ENCODE measurements around the gene YY1. TPM values are rescaled to one million over a fixed set of nuclear protein-coding genes. Genes with fewer than 3 reads are reported as not detected.

YY1 gene
- total and polyA plus RNA-seq, 2 of the 8 experiments (the other 6 are each of a cell fraction or from before 2014, with no cell fraction given) = 26.4 to 106 TPM

GRCh38 chr14:100267990-100268389 is 29.0 kb downstream of the YY1 start:
- no peak overlapping the region for H3K23ac ChIP-seq (ENCODE audit: insufficient read length)
- FAIRE-seq (no peak), DNase-seq (ENCODE audit: low read depth in 1 of 2, low spot score in 2 of 2) (no peak)
- no peak overlapping the region for H3K4me2 ChIP-seq (ENCODE audit: insufficient read depth in 1 of 2, low read depth in 2 of 2, low read length in 2 of 2)
- H4K91ac ChIP-seq (replicated peaks; ENCODE audit: insufficient read length, low read length) = no peak overlapping the region
- ChIA-PET POLR2A (ENCODE audit: partially characterized antibody) (interaction anchor here (1.2 to 1.4 kb wide), 2 partner anchors 10 to 37 kb away, joined by 3 to 4 read pairs; no protein-coding TSS in a partner anchor), CTCF (ENCODE audit: partially characterized antibody) (interaction anchor here (0.6 to 1.6 kb wide), 4 partner anchors 11 to 128 kb away, joined by 3 to 6 read pairs (median 4); no protein-coding TSS in a partner anchor)
- WGBS, 2 experiments (ENCODE audit: extremely low coverage in 1 of 2, insufficient coverage in 1 of 2, insufficient read length in 1 of 2, insufficient replicate concordance in 2 of 2, low coverage in 1 of 2, low lambda C conversion rate in 2 of 2, missing lambda C conversion rate in 1 of 2) = 93% methylated on average over 7 of the region's 7 CpGs; no CpG with 5 or more reads in 1 of the 2 experiments
- H2BK120ac ChIP-seq (replicated peaks; ENCODE audit: low read depth, low read length) = no peak overlapping the region
- H2BK12ac ChIP-seq (ENCODE audit: low read depth, low read length) = no peak overlapping the region
- H3K79me1 ChIP-seq (ENCODE audit: low read depth, low read length) = peaks cover 8% of the 10 kb centered on the region
- H3K27me3 ChIP-seq (replicated peaks in 1 of 4; ENCODE audit: control insufficient read depth in 3 of 4, extremely low read depth in 1 of 4, insufficient read depth in 3 of 4, low read length in 3 of 4) = no peaks in the 10 kb centered on the region
- H3K79me2 ChIP-seq (ENCODE audit: control insufficient read depth in 1 of 2, insufficient read depth in 2 of 2, low read length in 2 of 2) = peaks cover 9 to 86% of the 10 kb centered on the region in 2 experiments
- H4K5ac ChIP-seq (ENCODE audit: insufficient read length, low read depth, low read length) = no peak overlapping the region
- no peak overlapping the region for H3K18ac ChIP-seq (ENCODE audit: extremely low read depth, low read length)
- peaks cover 13 to 28% of the 10 kb centered on the region in 2 experiments for H4K20me1 ChIP-seq (replicated peaks in 1 of 2; ENCODE audit: control insufficient read depth in 1 of 2, insufficient read depth in 2 of 2, low read length in 2 of 2)
- TF ChIP-seq SIX5 (IDR thresholded peaks at IDR 0.05; ENCODE audit: low read depth, low read length) (no peak), TEAD4 (IDR thresholded peaks at IDR 0.05; ENCODE audit: low read depth, low read length) (no peak), CTCF (IDR thresholded peaks at IDR 0.05; ENCODE audit: control extremely low read depth in 1 of 3, insufficient read depth in 1 of 3, low read depth in 1 of 3, low read length in 3 of 3) (no peak), POLR2AphosphoS5 (IDR thresholded peaks at IDR 0.05; ENCODE audit: low read depth, low read length) (no peak)
- no peak overlapping the region for H3K56ac ChIP-seq (replicated peaks; ENCODE audit: insufficient read length, low read depth, low read length)
- H3K9me3 ChIP-seq (ENCODE audit: insufficient read depth in 2 of 2, low read depth in 1 of 2, low read length in 1 of 2) = no peaks in the 10 kb centered on the region
- peaks cover 0 to 4% (median 0%) of the 10 kb centered on the region in 4 experiments; a peak in 2 of 7 replicates for H3K4me1 ChIP-seq (replicated peaks in 1 of 4; ENCODE audit: control insufficient read depth in 3 of 4, insufficient read depth in 4 of 4, low read length in 3 of 4)
- H3K14ac ChIP-seq (ENCODE audit: insufficient read length) = no peak overlapping the region
- no peak overlapping the region for H2AFZ ChIP-seq (ENCODE audit: low read length)
- H2AK5ac ChIP-seq (ENCODE audit: low read depth, low read length) = no peak overlapping the region
- H3K23me2 ChIP-seq (ENCODE audit: low read depth, low read length) = no peaks in the 10 kb centered on the region
- H3K4ac ChIP-seq (replicated peaks; ENCODE audit: insufficient read length, low read depth, low read length) = no peak overlapping the region
- no peak overlapping the region for H2BK15ac ChIP-seq (ENCODE audit: low read length)
- no peak overlapping the region for H3K27ac ChIP-seq (ENCODE audit: low read depth, low read length)
- H3K36me3 ChIP-seq (ENCODE audit: control insufficient read depth in 2 of 4, insufficient read depth in 4 of 4, low read length in 3 of 4) = peaks cover under 1 to 30% (median 5%) of the 10 kb centered on the region in 4 experiments; a peak in 6 of 8 replicates
- H4K8ac ChIP-seq (ENCODE audit: extremely low read depth, insufficient read depth, low read length) = peak overlapping the region; percentile 62; the same call in 1 of the 2 replicates
- H3K9ac ChIP-seq (replicated peaks in 1 of 4; ENCODE audit: extremely low read depth in 1 of 4, low read depth in 3 of 4, low read length in 3 of 4) = no peak overlapping the region
- H3K4me3 ChIP-seq (ENCODE audit: extremely low read depth in 1 of 4, insufficient read depth in 2 of 4, low read depth in 3 of 4, low read length in 4 of 4) = no peak overlapping the region
- H2BK20ac ChIP-seq (ENCODE audit: low read length) = no peak overlapping the region
- H2BK5ac ChIP-seq (ENCODE audit: low read depth, low read length) = no peak overlapping the region
